HuH-7 (cell line): ENCODE data around the gene CRKL.
"Not testable (repeated sequence)": the region's sequence is repeated elsewhere in the genome, so short reads cannot be mapped to it uniquely, and the experiment has no call there.

Experiments used
- DNase-seq: peaks from one replicate; pipeline ENCODE4 v3.0.0; 2011; ENCODE audit warnings: low spot score

The CRKL gene

DNA sequence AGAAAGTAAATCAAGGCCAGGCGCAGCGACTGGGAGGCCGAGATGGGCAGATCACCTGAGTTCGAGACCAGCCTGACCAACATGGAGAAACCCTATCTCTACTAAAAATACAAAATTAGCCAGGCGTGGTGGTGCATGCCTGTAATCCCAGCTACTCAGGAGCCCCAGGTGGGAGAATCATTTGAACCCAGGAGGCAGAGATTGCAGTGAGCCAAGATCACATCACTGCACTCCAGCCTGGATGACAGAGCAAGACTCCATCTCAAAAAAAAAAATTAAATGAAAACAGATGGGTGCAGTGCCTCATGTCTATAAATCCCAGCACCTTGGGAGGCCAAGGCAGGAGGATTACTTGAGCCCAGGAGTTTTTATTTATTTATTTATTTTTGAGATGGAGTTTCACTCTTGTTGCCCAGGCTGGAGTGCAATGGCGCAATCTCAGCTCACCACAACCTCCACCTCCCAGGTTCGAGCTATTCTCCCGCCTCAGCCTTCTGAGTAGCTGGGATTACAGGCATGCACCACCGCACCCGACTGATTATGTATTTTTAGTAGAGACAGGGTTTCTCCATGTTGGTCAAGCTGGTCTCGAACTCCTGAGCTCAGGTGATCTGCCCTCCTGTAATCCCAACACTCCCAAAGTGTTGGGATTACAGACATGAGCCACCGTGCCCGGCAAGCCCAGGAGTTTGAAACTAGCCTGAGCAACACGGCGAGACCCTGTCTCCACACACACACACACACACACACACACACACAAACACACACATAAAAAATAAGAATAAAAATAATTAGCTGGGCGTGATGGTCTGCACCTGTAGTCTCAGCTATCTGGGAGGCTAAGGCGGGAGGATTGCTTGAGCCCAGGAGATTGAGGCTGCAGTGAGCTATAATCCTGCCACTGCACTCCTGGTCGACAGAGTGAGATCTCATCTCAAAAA, 15.8 kb upstream of the CRKL start:
- not testable (repeated sequence) for DNase-seq

DNA sequence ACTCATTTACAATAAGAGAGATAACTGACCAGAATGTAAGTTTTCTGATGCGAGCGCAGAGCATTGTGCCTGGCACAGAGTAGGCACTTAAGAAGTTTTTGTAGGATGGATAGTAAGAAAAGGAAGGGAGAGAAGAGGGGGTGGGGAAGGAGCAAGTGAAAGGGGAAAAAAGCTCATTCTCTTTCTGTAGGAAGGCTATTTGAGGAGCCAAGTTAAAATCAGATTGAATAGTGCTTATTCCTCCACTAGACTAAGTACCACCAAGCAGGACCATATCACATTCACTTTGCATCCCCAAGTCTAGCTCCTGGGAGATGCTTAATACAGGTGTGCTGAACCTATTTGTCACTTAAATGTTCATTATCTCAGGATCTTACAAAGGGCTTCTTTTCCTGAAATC, 14.1 kb upstream of the CRKL start:
- no peak for DNase-seq

DNA sequence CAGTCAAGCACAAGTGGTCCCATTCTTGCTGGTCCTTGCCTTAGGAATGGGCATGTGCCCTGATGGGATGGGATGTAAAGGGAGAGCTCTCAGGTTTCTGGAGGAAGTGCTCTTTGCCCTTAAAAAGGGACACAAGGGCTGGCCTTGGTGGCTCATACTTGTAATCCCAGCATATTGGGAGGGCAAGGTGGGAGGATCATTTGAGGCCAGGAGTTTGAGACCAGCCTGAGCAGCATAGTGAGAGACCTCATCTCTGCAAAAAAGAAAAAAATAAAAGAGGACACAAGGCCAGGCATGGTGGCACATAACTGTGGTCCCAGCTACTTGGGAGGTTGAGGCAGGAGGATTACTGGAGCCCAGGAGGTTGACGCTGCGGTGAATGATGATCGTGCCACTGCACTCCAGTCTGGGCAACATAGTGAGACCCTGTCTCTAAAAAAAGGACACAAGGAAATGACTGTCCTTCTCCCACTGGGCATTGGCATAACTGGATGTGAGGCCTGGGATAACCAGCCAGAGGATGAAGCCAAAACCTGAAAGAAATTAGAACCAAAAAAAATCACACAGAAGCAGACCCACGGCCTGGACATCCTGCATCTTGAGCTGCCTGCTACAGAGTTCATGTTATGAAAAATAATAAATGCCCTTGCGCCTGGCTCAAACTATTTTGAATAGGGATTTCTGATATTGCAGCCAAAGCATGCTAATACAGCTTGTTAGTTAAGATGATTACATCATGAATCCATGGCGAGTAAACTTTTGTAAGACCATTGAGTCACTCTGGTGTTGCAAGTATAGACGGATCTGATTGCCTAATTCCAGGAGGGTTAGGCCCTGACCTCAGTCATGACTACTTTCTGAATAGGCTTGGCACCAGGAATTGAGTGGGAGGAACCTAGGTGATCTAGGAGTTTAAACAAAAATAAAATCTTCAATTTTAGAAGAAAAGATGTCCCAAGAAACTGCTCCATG, 12.9 kb upstream of the CRKL start:
- DNase-seq = peak; percentile 56

DNA sequence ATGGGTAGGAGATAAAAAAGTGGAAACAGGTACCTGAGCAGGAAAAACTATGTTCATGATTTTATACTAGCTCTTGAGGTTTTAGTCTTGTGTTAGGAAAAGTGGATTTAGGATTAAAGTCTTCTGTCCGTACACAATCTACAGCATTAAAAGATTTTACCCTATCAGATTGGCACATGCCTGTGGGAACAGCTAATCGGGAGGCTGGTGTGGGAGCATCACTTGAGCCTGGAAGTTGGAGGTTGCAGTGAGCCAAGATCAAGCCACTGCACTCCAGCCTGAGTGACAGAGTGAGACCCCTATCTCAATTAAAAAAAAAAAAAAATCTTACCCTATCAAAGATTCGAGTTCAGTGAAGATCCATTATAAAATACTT, 12.2 kb upstream of the CRKL start:
- DNase-seq = no peak

DNA sequence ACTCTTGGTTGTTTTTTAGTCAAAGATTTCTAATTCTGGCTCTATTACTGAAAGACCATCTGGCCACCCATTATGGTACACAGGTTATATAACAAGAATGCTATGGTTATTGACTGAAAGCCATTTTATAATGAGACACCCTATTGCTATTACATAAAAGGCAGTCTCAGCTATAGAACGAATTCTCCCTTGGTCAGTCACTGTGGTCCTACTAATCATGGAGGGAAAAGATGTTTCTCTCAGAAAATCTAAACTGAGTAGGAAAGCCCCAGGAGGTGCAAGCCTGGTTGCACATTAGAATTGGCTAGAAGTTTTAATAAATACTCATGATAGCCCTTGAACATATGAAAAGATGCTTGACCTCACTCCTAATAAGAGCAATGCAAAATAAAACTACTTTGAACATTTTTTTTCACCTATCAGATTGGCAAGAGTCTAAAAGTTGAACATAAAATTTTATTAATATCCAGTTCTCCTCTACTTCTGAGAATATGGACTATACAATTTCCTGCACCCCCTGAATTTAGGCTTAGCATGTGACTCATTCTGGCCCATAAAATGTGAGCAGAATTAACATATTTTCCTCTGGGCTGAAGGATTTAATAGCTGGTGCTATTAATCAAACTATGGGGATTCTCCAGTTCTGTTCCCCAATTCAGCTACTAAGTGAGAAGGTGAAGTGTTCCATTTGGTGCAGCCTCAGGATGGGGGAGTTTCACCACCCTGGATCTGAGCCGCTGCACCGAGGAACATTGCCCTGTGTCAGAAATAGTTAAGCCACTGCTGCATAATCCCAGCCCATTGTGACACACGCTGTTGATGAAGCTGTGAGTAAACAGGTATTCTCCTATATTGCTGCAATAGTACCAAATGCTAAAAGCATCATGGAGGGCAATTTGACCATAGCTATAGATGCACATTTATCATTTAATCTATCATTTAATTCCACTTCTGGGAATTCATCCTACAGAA, 11.5 kb upstream of the CRKL start:
- peak; percentile 16 for DNase-seq

DNA sequence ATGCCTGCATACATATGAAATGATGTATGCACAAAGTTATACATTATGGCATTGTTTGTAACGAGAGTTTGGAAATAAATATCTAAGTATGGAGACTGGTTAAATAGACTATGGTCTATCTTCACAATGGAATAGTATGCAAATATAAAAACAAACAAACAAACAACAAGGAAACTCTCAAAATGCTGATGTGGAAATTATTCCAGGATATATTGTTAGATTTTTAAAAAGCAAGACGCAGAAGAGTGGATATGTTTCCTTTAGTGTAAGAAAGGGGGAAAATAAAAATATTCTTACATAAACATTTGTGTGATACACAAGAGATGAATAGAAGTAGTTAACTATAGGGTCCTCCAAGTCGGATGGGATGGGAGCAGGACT, 10.8 kb upstream of the CRKL start:
- DNase-seq = no peak

DNA sequence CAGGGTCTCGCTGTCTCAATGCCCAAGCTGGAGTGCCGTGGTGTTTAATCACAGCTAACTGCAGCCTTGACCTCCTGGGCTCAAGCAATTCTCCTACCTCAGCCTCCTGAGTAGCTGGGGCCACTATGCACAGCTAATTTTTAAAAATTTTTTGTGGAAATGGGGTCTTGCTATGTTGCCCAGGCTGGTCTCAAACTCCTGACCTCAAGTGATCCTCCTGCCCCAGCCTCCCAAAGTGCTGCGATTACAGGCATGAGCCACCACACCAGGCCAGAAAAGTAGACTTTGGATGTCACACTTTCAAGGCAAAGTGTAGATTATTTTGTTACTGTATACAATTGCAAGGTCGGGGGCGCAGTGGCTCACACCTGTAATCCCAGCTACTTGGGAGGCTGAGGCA, 8.5 kb upstream of the CRKL start:
- DNase-seq = not testable (repeated sequence)

DNA sequence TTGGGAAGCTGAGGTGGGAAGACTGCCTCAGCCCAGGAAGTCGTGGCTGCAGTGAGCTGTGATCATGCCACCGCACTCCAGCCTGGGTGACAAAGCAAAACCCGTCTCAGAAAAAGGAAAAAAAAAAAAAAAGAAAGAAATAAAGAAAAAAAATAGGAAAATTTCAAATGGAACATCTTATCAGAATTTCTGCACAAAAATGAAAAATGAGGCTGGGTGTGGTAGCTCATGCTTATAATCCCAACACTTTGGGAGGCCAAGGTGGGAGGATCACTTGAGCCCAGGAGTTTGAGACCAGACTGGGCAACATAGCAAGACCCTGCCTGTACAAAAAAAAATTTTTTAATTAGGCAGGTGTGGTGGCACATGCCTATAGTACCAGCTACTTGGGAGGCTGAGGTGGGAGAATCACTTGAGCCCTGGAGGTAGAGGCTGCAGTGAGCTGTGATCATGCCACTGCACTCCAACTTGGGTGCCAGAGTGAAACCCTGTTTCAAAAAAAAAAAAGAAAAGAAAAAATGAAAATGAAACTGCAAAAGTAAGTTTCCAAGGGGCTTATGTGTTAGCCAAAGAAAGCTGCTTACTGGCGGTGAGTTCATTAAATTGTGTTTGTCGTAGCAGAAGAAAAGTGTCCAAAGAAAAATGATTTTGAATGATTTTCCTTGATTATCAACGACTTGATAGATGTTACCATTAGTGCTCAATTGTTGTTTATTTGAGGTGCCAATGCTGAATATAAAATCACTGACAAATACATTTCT, 7.5 kb upstream of the CRKL start:
- DNase-seq = no peak

DNA sequence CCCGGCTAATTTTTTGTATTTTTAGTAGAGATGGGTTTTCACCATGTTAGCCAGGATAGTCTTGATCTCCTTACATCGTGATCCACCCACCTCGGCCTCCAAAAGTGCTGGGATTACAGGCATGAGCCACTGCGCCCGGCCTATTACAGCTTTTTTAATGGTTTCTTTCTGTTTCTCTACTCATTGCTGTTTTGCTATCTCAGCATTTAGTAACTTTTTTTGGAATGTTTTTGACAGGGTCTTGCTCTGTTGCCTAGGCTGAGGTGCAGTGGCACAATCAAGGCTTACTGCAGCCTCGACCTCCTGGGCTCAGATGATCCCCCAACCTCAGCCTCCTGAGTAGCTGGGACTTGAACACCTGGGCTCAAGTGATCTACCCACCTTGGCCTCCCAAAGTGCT, 4.7 kb upstream of the CRKL start:
- DNase-seq = no peak

DNA sequence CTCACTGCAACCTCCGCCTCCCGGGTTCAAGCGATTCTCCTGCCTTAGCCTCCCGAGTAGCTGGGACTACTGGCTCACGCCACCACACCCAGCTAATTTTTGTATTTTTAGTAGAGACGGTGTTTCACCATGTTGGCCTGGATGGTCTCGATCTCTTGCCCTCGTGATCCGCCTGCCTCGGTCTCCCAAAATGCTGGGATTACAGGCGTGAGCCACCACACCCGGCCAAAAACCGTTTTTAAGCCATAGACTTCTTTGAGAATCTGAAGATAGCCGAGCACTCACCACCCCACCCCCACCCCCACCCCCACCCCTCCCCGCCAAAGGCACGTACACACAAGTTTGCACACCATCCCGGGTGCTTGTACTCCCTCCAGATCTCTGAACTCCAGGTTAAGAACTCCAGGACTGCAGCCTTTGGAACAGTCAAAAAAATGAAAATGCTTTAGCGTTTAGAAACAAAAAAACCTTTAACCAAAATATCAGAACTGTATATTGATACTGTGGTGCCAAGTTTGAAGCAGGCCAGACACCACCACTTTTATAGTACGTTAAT, 1.5 kb downstream of the CRKL start:
- DNase-seq = no peak

DNA sequence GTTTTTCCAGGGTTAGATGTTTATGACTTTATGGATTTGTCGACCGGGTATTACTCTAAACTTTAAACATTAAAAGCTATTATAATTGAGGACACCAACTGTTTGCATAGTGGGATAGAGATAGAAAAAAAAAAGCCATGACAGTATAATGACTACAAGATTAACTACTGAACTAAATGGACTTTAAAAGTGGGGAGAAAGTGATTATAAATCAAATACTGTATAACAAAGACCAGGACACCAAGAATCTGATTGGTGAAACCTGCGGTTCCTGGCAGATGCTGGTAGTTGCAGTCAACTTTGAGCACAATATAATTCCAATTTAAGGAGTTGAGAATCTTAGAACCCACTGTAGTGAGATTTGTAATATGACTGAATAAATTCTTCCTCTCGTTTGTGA, 2.5 kb downstream of the CRKL start:
- no peak for DNase-seq

DNA sequence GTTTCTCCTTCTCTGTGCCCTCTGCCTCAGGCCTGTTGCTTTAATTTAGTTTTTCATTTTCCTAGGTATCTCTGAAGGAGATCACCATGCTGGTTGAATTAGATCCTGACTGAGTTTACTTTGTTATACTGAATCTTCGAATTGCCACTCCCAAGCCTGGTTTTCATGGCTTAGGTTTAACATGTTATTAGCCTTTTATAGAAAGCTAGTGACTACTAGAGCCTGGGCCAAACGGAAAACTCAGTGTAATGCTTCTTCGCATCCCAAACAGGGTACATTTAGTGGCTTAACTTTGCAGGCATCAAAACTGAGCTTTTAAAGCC, 3.6 kb downstream of the CRKL start:
- no peak for DNase-seq

DNA sequence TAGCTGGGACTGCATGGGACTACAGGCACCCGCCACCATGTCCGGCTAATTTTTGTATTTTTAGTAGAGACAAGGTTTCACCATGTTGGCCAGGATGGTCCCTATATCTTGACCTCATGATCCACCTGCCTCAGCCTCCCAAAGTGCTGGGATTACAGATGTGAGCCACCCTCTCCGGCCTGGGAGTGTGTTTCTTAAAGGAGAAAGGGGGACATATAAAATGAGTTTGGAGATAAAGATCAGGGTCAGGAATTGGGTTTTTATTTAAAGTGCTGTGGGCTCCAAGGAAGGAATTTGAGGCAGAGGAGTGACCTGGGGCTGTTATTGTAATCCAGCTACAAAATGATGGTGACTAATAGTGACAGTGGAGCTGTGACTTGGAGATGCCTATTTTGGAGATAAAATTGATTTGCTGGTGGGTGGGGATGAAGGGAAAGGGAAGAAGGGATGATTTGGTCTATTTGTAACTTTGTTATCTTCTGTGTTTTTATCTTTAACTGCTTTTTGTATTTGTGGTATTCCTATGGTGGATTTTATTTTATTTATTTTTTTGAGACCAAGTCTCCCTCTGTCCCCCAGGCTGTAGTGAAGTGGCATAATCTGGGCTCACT, 5.0 kb downstream of the CRKL start:
- no peak for DNase-seq

DNA sequence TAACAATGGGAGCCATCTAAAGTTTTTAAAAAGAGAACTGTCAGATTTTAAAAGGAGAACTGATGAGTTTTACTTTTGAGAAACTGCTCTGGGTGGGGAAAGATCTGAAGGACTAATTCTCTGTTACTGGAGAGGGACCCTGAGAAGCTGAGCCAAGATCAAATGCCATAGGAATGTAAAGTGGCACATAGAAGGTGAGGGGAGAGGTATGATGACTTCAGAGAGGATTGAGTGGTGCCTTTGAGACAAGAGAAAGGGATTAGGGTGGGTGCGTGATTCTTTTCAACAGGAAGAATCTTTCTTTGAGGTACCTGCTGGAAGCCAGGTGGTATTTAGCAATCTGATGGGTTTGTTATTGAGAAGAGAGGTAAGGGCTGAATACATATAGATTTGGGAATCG, 9.0 kb downstream of the CRKL start:
- DNase-seq = no peak

DNA sequence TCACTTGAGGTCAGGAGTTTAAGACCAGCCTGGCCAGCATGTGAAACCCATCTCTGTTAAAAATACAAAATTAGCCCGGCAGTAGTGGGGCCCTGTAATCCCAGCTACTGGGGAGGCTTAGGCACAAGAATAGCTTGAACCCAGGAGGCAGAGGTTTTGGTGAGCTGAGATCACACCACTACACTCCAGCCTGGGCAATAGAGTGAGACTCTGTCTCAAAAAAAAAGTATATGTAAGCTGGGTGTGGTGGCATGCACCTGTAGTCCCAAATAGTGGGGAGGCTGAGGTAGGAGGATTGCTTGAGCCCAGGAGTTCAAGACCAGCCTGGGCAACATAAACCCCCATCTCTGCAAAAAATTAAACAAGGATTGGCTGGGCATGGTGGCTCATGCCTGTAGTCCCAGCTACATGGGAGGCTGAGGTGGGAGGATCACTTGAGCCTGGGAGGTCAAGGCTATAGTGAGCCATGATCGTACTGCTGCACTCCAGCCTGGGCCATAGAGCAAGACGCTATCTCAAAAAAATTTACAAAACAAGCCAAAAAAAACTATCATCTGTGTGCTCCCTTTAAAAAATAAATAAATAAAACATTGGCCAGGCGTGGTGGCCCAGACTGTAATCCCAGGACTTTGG, 10.8 kb downstream of the CRKL start:
- no peak for DNase-seq

DNA sequence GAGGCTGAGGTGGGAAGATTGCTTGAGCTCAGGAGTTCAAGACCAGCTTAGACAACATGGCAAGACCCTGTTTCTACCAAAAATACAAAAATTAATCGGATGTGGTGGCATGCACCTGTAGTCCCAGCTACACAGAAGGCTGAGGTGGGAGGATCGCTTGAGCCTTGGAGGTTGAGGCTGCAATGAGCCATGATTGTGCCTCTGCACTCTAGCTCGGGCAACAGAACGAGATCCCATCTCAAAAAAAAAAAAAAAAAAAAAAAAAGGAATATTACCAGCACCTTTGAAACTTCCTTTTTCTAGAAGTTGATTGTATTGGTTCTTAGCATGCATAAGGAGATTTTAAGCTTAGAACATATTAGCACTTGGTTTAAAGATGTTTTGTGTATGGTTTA, 11.4 kb downstream of the CRKL start:
- no peak for DNase-seq

DNA sequence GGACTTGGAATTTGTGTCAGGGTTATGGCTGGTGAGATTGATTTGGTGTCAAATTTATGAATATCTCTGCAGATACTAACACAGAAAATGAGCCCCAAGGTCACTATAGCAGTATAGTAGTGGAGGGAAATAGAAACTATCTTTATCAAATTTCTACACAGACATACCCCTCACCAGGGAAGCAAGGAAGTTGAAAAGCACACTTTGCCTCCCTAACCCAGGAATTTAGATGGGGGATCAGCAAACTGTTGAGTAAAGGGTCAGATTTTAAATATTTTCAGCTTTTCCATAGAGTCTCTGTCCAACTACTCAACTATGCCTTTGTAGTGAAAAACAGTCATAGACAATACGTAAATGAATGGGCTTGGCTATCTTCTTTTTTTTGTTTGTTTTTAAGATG, 12.8 kb downstream of the CRKL start:
- DNase-seq = no peak

DNA sequence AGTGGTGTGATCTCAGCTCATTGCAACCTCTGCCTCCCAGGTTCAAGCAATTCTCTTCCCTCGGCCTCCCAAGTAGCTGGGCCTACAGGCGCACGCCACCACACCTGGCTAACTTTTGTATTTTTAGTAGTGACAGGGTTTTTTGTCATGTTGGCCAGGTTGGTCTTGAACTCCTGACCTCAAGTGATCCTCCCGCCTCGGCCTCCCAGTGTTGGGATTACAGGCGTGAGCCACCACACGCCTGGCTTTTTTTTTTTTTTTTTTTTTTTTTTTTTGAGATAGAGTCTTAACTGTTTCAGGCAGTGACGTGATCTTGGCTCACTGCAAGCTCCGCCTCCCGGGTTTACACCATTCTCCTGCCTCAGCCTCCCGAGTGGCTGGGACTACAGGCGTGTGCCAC, 13.2 kb downstream of the CRKL start:
- DNase-seq = not testable (repeated sequence)

DNA sequence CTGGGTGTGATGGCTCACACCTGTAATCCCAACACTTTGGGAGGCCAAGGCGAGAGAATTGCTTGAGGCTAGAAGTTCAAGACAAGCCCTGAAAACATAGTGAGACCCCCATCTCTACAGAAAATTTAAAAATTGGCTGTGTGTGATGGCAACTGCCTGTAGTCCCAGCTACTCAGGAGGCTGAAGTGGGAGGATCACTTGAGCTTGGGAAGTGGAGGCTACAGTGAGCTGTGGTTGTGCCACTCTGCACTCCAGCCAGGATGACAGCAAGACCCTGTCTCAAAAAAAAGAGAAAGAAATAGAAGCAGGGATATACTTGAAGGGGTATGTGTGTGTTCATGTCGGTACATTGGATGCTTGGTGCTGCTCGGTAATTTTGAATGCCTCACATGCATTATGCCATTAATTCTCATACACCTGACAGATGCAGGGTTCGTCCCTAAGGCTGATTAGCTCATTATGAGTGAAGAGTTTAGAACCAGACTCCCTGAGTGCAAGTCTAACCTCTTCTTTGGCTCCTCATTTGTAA, 14.0 kb downstream of the CRKL start:
- no peak for DNase-seq

DNA sequence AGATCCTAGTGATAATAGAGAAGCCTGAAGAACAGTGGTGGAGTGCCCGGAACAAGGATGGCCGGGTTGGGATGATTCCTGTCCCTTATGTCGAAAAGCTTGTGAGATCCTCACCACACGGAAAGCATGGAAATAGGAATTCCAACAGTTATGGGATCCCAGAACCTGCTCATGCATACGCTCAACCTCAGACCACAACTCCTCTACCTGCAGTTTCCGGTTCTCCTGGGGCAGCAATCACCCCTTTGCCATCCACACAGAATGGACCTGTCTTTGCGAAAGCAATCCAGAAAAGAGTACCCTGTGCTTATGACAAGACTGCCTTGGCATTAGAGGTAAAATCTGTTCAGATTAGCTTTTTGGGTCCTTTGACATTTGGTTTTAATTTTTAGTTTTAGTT, 16.7 kb downstream of the CRKL start:
- no peak for DNase-seq
